A673 (cell line): Measurements from ENCODE around the gene CELF1. TPM values are rescaled to one million over a fixed set of nuclear protein-coding genes. Genes with fewer than 3 reads are reported as not detected.
"Not testable (repeated sequence)": the region's sequence is repeated elsewhere in the genome, so short reads cannot be mapped to it uniquely, and the experiment has no call there.

ENCODE experiments used
- BruUV-seq: library from RNA; stranded (reverse); fragments of 400-500 nt; replicated peaks from 2 replicates; lab custom pipeline; 2021; lab: Mats Ljungman, UMichigan
- CTCF ChIA-PET: fragments of 300-600 bp; sonication (Branson Sonifier 250); formaldehyde crosslinking; loops from one replicate; lab custom pipeline; 2022; ENCODE audit warnings: antibody characterized with exemption; lab: Charles Lee
- POLR2A ChIA-PET: fragments of 300-600 bp; sonication (Branson Sonifier 250); formaldehyde crosslinking; loops from one replicate; lab custom pipeline; 2022; ENCODE audit warnings: antibody characterized with exemption; ENCODE audit not compliant: low non-redundant PET; lab: Charles Lee
- DNase-seq: peaks from one replicate; pipeline ENCODE4 v3.0.0-alpha.2; 2015; ENCODE audit warnings: low spot score
- H3K27ac ChIP-seq: fragments of 200-600 bp; sonication (generic); 2 replicates; pipeline ENCODE4 v1.5.1; 2016; ENCODE audit warnings: mixed run types, low read depth, mild to moderate bottlenecking, mixed read lengths, antibody characterized with exemption, low read length; ENCODE audit not compliant: poor library complexity, severe bottlenecking
- H3K27me3 ChIP-seq: fragments of 200-600 bp; sonication (generic); replicated peaks from 2 replicates; pipeline ENCODE4 v1.6.1; 2017; ENCODE audit warnings: mixed run types, low read depth, mild to moderate bottlenecking, mixed read lengths, antibody characterized with exemption, low read length; ENCODE audit not compliant: insufficient read depth, poor library complexity
- H3K36me3 ChIP-seq: fragments of 200-600 bp; sonication (generic); 2 replicates; pipeline ENCODE4 v1.6.1; 2016; ENCODE audit warnings: mixed run types, mild to moderate bottlenecking, mixed read lengths, antibody characterized with exemption, low read length; ENCODE audit not compliant: insufficient read depth, poor library complexity, severe bottlenecking
- H3K4me1 ChIP-seq: fragments of 200-600 bp; sonication (generic); 2 replicates; pipeline ENCODE4 v1.6.1; 2017; ENCODE audit warnings: mixed run types, mild to moderate bottlenecking, mixed read lengths, antibody characterized with exemption, low read length; ENCODE audit not compliant: insufficient read depth, poor library complexity, severe bottlenecking
- H3K4me3 ChIP-seq: fragments of 200-600 bp; sonication (generic); 2 replicates; pipeline ENCODE4 v1.5.1; 2016; ENCODE audit warnings: low read depth, mixed run types, mild to moderate bottlenecking, mixed read lengths, low read length; ENCODE audit not compliant: poor library complexity, severe bottlenecking
- H3K9me3 ChIP-seq: fragments of 200-600 bp; sonication (generic); 2 replicates; pipeline ENCODE4 v1.6.1; 2016; ENCODE audit warnings: mixed run types, low read depth, mild to moderate bottlenecking, mixed read lengths, antibody characterized with exemption, low read length; ENCODE audit not compliant: poor library complexity, severe bottlenecking
- CTCF ChIP-seq: fragments of 300-800, 200-600 bp; sonication (generic); conservative IDR thresholded peaks from 2 replicates; pipeline ENCODE4 v1.5.1; 2017; ENCODE audit warnings: low read depth, mild to moderate bottlenecking, antibody characterized with exemption, low read length, moderate library complexity, mixed read lengths
- EZH2 ChIP-seq: fragments of 200-600 bp; sonication (generic); IDR thresholded peaks from 2 replicates; pipeline ENCODE4 v1.6.1; 2017; ENCODE audit warnings: borderline replicate concordance, low read depth, mild to moderate bottlenecking, mixed read lengths, antibody characterized with exemption, low read length; ENCODE audit not compliant: poor library complexity, severe bottlenecking
- intact Hi-C: fragments of 100-400 bp; cut with micrococcal nuclease; formaldehyde crosslinking; loops from one replicate; pipeline ENCODE4 v1.10.0; 2022; ENCODE audit not compliant: unreplicated experiment
- total RNA-seq: library from RNA; stranded (reverse); gene quantifications from 2 replicates; pipeline ENCODE4 v1.2.3, GENCODE V29; 2021

Gene CELF1
- total RNA-seq, 1 experiment from 2014 or later = 257 TPM

GRCh38 chr11:47529951-47530350, 23.0 kb downstream of the CELF1 start:
- Histone ChIP-seq H3K36me3 (no peaks in the 10 kb centered on the region), H3K4me3 (no peak overlapping the region), H3K9me3 (no peaks in the 10 kb centered on the region), H3K4me1 (peaks cover 37% of the 10 kb centered on the region), H3K27me3 (no peaks in the 10 kb centered on the region), H3K27ac (no peak overlapping the region)
- no TSS peak for BruUV-seq
- ChIA-PET CTCF (no interaction called here), POLR2A (no interaction called here)
- no peak for TF ChIP-seq EZH2
- TF ChIP-seq CTCF = no peak
- DNase-seq = no peak
- intact Hi-C loops = no loop called here

- DNase-seq = no peak
- H3K27ac ChIP-seq = no peak overlapping the region
- H3K27me3 ChIP-seq = no peaks in the 10 kb centered on the region
- intact Hi-C loops = no loop called here
- no peak for TF ChIP-seq CTCF
- TF ChIP-seq EZH2 = no peak
- ChIA-PET CTCF (no interaction called here), POLR2A (no interaction called here)
- H3K4me3 ChIP-seq = no peak overlapping the region
- H3K9me3 ChIP-seq = no peaks in the 10 kb centered on the region
- peaks cover 35% of the 10 kb centered on the region for H3K4me1 ChIP-seq
- no TSS peak for BruUV-seq
- H3K36me3 ChIP-seq = no peaks in the 10 kb centered on the region
These were observed 25.7 kb downstream of the CELF1 start for GRCh38 chr11:47527186-47527585.

- H3K27ac ChIP-seq, H3K4me3 ChIP-seq, H3K27me3 ChIP-seq, BruUV-seq, CTCF ChIA-PET, H3K9me3 ChIP-seq, intact Hi-C loops, H3K36me3 ChIP-seq, POLR2A ChIA-PET, DNase-seq: not testable (repeated sequence)
- H3K4me1 ChIP-seq = peaks cover 32% of the 10 kb centered on the region
These were observed 26.9 kb downstream of the CELF1 start for GRCh38 chr11:47526032-47526431.

- Histone ChIP-seq H3K4me3 (no peak overlapping the region), H3K27ac (peak overlapping the region; percentile 46), H3K4me1 (peaks cover 32% of the 10 kb centered on the region), H3K27me3 (no peaks in the 10 kb centered on the region), H3K36me3 (no peaks in the 10 kb centered on the region), H3K9me3 (no peaks in the 10 kb centered on the region)
- no TSS peak for BruUV-seq
- POLR2A ChIA-PET = interaction anchor here (0.6 kb wide), 1 partner anchor 124 kb away, joined by 5 read pairs; no protein-coding TSS in a partner anchor
- intact Hi-C loops = no loop called here
- TF ChIP-seq EZH2 = no peak
- no peak for TF ChIP-seq CTCF
- no peak for DNase-seq
- CTCF ChIA-PET = interaction anchor here (0.6 kb wide), 1 partner anchor 151 kb away, joined by 5 read pairs; no protein-coding TSS in a partner anchor
These were observed 28.5 kb downstream of the CELF1 start for GRCh38 chr11:47524291-47524874.
